Measurements from ENCODE around the gene PHF13. TPM values are rescaled to one million over a fixed set of nuclear protein-coding genes. Genes with fewer than 3 reads are reported as not detected.

The PHF13 gene
- total RNA-seq, 2 donors from 2014 or later = 36.9 to 47.8 TPM

DNA sequence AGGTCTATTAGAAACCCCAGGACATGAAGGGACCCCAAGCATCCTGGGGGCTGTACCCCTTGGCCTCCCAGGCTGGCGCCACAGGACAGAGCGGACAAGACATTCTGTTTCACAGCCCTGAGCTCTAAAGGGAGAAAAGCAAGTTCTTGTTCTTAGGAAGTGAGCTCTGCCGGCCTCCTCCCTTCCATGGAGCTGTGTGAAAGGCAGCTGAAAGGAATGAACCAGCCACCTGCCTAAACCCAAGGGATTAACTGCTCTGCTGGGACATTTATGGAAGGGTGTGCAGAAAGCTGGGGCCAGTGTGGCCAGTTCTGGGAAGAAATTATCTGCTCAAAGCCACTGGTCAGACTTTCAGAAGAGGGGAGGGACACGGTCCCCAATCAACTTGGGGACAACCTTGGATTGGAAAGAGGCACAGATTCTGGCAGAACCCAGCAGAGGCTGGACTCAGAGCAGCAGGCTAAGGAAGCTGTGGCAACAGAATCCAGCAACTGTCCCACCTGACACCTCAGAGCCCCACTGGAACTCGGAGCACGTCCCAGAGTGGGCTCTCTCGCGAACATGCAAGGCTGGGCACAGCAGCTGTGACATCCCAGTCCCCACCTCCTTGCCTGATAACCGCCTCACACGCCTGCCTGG lies 13.0 kb upstream of the PHF13 start:
- H3K27ac ChIP-seq (ENCODE audit: low read depth, low read length) = no peak overlapping the region

DNA sequence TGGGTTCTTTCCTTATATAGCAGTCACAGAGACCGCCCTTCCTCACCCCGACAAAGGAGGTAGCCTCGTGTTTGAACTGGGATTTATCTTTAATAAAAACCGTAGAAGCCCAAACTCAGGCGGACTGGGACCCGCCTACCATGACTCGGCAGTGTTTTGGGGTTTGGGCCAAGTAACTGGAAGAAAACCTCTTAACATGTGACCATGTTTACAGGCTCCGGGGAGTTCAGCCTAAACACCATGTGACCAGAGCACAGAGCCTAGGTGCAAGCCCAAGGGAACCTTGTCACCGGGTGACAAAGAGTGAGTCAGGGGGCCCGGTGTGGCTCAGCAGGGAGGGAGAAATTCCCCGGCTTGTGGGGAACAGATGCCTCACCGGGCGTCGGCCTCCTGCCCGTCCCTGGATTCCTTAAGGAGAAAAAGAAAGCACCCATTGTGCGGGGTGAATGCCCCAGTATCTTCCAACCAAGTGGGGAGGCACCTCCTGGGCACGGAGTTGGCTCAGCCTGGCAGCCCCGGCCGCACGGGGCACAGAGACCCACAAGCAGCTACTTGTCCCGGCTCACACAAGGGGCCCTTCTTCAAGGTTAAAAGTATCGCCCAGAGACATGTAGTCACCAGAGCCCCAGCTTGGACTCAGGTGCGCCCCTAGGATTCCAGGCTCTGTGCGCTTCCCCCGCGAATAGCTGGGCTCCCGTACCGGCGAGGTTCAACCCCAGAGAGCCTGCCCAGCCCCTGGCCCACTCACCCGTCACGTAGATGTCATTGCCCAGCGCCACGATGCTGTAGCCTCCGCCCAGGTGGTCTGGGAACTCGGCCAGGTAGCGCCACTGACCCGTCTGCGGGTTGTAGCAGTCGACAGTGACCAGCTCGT lies 12.2 kb upstream of the PHF13 start:
- H3K4me3 Mint-ChIP-seq = peak overlapping the region; percentile 75
- Histone ChIP-seq H3K9ac (ENCODE audit: extremely low read depth, low read length, poor library complexity, severe bottlenecking) (peak overlapping the region; percentile 76), H3K4me3 (ENCODE audit: low read length) (peak overlapping the region; percentile 95), H3K4me1 (ENCODE audit: control insufficient read depth, insufficient read depth, low read length) (peaks cover 10% of the 10 kb centered on the region), H3K36me3 (ENCODE audit: control insufficient read depth, insufficient read depth, low read length) (peaks cover 23% of the 10 kb centered on the region), H3K27me3 (ENCODE audit: control insufficient read depth, insufficient read depth, low read length, poor library complexity, severe bottlenecking) (no peaks in the 10 kb centered on the region), H3K9me3 (ENCODE audit: control insufficient read depth, low read length) (no peaks in the 10 kb centered on the region), H3K27ac (ENCODE audit: low read depth, low read length) (no peak overlapping the region)
- 1 to 2% methylated on average over 18 to 40 of the region's 40 CpGs for WGBS, 2 experiments (ENCODE audit: insufficient coverage in 1 of 2, insufficient read length in 1 of 2)
- DNase-seq = peak; percentile 75
- TF ChIP-seq, protein P1, sequence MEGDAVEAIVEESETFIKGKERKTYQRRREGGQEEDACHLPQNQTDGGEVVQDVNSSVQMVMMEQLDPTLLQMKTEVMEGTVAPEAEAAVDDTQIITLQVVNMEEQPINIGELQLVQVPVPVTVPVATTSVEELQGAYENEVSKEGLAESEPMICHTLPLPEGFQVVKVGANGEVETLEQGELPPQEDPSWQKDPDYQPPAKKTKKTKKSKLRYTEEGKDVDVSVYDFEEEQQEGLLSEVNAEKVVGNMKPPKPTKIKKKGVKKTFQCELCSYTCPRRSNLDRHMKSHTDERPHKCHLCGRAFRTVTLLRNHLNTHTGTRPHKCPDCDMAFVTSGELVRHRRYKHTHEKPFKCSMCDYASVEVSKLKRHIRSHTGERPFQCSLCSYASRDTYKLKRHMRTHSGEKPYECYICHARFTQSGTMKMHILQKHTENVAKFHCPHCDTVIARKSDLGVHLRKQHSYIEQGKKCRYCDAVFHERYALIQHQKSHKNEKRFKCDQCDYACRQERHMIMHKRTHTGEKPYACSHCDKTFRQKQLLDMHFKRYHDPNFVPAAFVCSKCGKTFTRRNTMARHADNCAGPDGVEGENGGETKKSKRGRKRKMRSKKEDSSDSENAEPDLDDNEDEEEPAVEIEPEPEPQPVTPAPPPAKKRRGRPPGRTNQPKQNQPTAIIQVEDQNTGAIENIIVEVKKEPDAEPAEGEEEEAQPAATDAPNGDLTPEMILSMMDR (conservative IDR thresholded peaks at IDR 0.05) = no peak
- no peaks in the 10 kb centered on the region for H3K9me3 Mint-ChIP-seq
- no peaks in the 10 kb centered on the region for H3K27me3 Mint-ChIP-seq (ENCODE audit: insufficient read depth)
- peak overlapping the region; percentile 61 for H3K27ac Mint-ChIP-seq
- H3K4me1 Mint-ChIP-seq = peaks cover 19% of the 10 kb centered on the region
- H3K36me3 Mint-ChIP-seq (ENCODE audit: low read depth) = peaks cover 13% of the 10 kb centered on the region

More for the DNA sequence above, 13.0 kb upstream of the PHF13 start:
- Histone ChIP-seq H3K4me3 (ENCODE audit: low read length) (peak overlapping the region; percentile 95), H3K4me1 (ENCODE audit: control insufficient read depth, insufficient read depth, low read length) (peaks cover 10% of the 10 kb centered on the region), H3K9me3 (ENCODE audit: control insufficient read depth, low read length) (no peaks in the 10 kb centered on the region), H3K9ac (ENCODE audit: extremely low read depth, low read length, poor library complexity, severe bottlenecking) (peak overlapping the region; percentile 76), H3K36me3 (ENCODE audit: control insufficient read depth, insufficient read depth, low read length) (peaks cover 28% of the 10 kb centered on the region), H3K27me3 (ENCODE audit: control insufficient read depth, insufficient read depth, low read length, poor library complexity, severe bottlenecking) (no peaks in the 10 kb centered on the region)
- Mint-ChIP-seq H3K36me3 (ENCODE audit: low read depth) (peaks cover 19% of the 10 kb centered on the region), H3K4me3 (peak overlapping the region; percentile 75), H3K27ac (peak overlapping the region; percentile 82), H3K9me3 (no peaks in the 10 kb centered on the region), H3K4me1 (peaks cover 19% of the 10 kb centered on the region), H3K27me3 (ENCODE audit: insufficient read depth) (no peaks in the 10 kb centered on the region)
- TF ChIP-seq, protein P1 (conservative IDR thresholded peaks at IDR 0.05) = no peak
- DNase-seq = no peak
- WGBS, 2 experiments (ENCODE audit: insufficient coverage in 1 of 2, insufficient read length in 1 of 2) = 21 to 28% methylated on average over 7 to 10 of the region's 10 CpGs

DNA sequence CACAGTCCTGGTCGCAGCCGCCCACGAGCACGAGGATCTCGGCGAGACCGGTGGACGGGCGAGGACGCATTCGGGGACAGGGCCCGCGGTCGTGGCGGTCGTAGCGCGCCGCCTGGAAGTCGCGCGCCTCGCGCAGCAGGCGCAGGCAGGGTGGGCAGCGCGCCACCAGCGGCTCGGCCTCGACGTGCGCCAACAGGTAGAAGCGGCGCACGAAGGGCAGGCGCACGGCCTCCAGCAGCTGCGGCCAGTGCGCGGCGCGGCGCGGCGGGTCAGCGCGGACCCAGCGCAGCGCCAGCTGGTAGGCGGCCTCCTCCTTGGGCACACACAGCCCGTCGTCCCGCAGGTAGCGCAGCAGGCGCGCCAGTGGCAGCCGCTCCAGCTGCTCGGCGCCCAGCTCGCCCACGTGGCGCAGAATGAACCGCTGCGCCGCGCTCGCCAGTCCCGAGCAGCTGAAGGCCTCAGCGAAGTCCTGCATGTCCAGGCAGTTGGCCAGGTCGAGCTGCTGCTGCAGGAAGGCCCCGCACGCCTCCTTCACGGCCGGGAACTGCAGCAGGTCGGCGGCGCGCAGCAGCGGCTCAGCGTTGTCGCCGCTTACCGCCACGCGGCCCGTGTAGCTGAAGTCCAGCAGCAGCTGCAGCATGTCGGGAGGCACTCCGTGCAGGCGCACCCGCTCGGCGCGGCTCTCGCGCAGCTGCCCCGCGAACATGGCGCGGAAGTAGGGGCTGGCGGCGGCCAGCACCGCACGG lies 11.4 kb upstream of the PHF13 start:
- peaks cover 9% of the 10 kb centered on the region for H3K36me3 Mint-ChIP-seq (ENCODE audit: low read depth)
- H3K4me1 Mint-ChIP-seq = peaks cover 19% of the 10 kb centered on the region
- H3K9me3 ChIP-seq (ENCODE audit: control insufficient read depth, low read length) = no peaks in the 10 kb centered on the region
- H3K36me3 ChIP-seq (ENCODE audit: control insufficient read depth, insufficient read depth, low read length) = peaks cover 17% of the 10 kb centered on the region
- peak overlapping the region; percentile 76 for H3K9ac ChIP-seq (ENCODE audit: extremely low read depth, low read length, poor library complexity, severe bottlenecking)
- peak overlapping the region; percentile 95 for H3K4me3 ChIP-seq (ENCODE audit: low read length)
- H3K27ac Mint-ChIP-seq = peak overlapping the region; percentile 85
- peak overlapping the region; percentile 96 for H3K27ac ChIP-seq (ENCODE audit: low read depth, low read length)
- peak overlapping the region; percentile 75 for H3K4me3 Mint-ChIP-seq
- H3K27me3 Mint-ChIP-seq (ENCODE audit: insufficient read depth) = no peaks in the 10 kb centered on the region
- H3K27me3 ChIP-seq (ENCODE audit: control insufficient read depth, insufficient read depth, low read length, poor library complexity, severe bottlenecking) = no peaks in the 10 kb centered on the region
- WGBS, 2 experiments (ENCODE audit: insufficient coverage in 1 of 2, insufficient read length in 1 of 2) = 0% methylated on average over 25 to 103 of the region's 103 CpGs
- H3K9me3 Mint-ChIP-seq = no peaks in the 10 kb centered on the region
- DNase-seq = peak; percentile 73
- TF ChIP-seq, protein P1 (conservative IDR thresholded peaks at IDR 0.05) = no peak
- peaks cover 10% of the 10 kb centered on the region for H3K4me1 ChIP-seq (ENCODE audit: control insufficient read depth, insufficient read depth, low read length)
